CD4-positive, alpha-beta T cell treated with Interleukin-12 subunit alpha and Interleukin-12 subunit beta, for 1 hour (primary cell): Measurements from ENCODE around the gene DTYMK.
"Not testable (repeated sequence)": the region's sequence is repeated elsewhere in the genome, so short reads cannot be mapped to it uniquely, and the experiment has no call there.

ENCODE experiments used
- DNase-seq: peaks from one replicate; pipeline ENCODE4 v3.0.0-alpha.2; 2020

The DTYMK gene

DNA sequence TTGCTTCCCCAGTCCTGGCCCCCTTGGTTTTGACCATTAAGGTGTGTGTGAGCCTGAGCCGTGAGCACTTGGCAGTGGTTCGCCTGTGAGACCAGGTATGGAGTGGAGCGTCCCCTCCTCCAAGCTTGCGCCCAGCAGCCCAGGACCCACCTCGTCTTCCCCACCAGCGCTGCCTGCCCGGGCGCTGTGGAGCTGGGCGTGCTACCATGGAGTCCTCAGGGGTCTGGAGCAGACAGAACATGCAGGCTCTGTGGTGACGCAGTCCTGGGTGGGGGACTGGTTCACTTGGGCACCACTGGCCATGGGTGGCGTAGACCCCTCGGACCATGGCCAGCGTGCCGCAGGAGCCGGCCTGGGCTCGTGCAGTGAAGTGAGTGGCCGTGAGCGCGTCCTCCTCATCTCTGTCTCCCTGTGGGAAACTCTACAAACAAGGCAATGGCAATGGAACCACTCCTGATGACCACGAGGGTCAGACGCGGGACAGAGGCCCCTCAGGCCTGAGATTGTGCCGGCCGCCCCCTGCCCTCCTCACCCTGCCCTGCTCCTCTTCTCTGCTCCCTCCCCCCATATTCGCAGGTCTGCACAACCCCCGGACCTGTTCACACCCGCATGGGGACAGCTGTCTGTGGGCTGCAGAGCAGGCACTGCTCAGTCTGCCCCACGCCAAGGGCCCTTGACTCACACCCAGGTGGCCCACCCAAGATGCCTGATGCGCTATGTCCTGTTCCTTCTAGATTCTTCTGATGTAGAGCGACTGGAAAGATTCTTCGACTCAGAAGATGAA is 15.0 kb downstream of the DTYMK start:
- no peak for DNase-seq

DNA sequence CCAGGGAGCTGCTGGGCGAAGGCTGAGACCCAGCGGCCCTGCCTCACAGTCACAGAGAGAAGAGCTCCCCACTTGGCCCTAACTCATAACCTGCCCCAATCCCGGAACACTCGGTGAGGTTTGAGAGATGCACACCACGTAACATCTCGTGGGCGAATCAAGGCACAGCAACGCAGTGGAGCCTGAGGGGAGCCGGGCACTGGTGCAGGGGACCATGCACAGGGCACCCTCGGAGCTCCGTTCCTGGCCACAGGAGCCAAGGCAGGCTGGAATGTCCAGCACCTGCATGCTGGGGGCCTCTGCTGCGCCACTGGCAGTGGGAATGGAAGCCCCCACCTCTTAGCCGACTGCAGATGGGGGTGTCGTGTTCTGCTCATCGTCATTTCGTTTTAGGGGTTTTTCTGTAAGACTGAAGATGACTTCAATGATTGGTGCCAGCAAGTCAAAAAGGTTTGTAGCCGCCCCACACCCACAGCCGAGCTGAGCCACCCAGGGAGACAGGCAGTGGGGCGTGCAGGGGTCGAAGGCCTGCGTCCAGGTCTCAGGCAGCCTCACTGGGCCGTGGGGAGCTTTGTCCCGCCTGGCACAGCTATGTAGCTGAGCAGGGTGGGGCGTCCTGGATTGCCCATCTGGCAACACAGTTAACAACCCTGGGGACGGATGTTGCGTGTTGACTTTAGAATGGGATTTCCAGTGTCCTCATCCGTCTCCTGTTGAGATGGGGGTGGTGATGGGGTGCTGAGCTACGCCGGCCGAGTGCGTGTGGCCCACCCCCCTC is 16.1 kb downstream of the DTYMK start:
- DNase-seq: no peak

DNA sequence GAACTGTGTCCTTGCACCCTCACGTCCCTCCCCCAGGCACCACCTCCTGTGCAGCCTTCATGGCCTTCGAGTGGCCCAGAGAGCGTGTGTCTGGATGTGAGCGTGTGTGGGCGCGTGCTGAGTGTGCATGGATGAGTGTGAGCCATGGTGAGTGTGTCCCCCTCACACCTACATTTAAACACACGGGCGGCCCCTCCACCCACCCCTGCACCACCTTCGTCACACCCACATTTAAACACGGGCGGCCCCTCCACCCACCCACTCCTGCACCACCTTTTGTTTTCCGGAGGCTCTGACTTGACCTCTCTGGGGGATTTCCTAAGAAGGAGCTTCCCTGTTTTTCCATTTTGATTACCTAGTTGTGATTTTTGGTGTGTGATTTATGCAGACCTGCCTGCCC is 17.8 kb downstream of the DTYMK start:
- DNase-seq: no peak

DNA sequence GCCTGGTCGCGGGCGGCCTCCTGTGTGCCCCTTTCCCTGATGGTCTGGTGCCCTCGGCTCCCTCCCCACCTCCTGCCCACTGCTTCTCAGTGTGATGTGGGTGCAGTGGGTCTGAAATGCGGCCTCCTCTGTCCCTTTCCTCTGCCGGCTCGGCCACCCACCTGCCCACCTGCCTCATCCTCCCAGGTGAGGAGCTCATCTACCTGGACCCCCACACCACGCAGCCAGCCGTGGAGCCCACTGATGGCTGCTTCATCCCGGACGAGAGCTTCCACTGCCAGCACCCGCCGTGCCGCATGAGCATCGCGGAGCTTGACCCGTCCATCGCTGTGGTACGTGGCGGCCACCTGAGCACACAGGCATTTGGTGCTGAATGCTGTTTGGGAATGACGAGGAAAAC is 18.3 kb downstream of the DTYMK start:
- no peak for DNase-seq

DNA sequence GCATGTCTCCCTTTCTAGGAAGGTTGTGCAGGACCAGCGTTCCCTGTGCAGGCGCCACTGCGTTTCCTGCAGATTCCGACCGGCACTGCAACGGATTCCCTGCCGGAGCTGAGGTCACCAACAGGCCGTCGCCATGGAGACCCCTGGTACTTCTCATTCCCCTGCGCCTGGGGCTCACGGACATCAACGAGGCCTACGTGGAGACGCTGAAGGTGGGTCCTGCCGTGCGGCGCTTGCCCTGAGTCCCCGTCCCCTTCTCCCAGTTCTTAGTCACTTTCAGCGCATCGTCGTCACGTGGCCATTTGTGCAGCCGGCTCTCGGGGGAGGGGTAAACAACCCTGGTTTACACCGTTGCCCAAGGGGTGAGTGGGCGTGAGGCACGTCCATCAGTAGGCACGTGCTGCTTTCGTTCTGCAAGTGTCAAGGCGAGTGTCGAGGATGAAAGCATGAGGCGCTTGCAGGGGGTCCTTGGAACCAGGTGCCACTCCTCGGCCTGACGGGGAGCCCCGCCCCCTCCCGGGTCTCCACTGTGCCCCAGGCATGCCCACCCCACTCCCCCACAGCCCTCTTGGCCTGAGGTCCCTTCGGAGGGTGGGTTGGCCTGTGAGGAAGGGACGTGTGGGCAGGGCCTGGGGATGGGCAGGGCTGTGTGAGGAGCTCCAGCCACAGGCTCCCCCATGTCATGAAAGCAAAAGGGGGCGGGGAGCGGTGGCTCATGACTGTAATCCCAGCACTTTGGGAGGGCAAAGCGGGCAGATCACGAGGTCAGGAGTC is 19.8 kb downstream of the DTYMK start:
- DNase-seq: no peak

GRCh38 chr2:241665731-241666440 is 20.7 kb downstream of the DTYMK start:
- no peak for DNase-seq

DNA sequence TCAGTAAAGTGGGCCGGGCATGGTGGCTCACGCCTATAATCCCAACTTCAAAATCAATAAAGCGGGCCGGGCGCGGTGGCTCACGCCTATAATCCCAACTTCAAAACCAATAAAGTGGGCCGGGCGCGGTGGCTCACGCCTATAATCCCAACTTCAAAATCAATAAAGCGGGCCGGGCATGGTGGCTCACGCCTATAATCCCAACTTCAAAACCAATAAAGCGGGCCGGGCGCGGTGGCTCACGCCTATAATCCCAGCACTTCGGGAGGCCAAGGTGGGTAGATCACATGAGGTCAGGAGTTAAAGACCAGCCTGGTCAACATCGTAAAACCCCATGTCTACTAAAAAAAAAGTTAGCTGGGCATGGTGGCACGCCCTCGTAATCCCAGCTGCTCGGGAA is 23.9 kb downstream of the DTYMK start:
- not testable (repeated sequence) for DNase-seq

DNA sequence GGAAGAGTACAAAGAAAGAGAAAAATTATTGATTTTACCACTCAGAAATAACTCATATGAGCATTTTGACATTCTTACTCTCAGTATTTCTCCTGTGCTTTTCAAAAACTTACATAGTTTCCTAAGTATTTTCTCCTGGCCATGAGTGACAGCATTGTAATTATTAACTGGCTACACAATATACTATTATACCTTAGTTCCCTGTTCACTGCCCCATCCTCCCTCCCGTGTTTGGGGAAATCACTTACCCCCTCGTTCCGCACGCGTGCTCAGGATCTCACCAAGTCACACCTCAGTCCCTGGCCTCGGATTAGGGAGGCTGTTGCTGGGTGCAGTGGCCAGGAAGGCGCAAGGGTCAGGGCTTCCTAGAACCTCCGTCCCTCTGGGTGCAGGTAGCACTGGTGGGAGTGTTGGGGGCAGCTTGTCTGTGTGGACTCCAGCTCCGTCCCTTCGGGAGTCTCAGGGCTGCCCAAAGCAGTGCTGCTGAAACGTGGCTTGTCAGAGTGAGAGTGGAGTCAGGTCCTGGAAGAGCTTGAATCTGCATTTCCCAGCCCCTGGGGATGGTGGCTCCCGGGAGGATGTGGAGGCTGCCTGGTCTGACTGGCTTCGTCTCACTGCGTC is 25.9 kb downstream of the DTYMK start:
- no peak for DNase-seq

DNA sequence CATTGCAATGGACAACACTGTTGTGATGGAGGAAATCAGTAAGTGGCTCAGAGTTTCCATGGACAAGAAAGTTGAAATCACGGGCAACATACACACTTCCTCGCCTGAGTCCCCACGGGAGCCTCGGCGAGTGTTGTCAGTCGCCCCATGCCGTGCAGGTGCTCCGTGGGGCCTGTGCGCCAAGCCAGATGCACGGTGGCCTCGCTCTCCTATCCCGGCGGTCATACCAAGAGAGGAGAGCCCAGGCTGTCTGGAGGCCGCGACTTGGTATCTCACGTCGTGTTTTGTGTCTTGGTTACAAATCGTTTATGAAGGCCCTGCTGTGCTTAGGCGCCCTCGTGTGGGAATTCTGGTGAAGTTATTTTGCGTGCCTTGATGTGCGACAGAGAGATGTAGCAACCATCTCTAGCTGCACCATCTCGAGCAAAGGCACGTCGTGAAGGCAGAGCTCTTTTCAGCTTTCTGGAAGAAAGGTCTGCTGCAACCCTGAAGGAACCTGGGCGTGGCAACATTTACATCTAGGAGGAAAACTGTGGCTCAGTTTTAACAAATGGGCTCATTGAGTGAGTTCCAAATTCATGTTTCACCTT is 27.4 kb downstream of the DTYMK start:
- peak; percentile 43 for DNase-seq

- no peak for DNase-seq
These were observed 28.3 kb downstream of the DTYMK start for GRCh38 chr2:241658296-241658695.

- no peak for DNase-seq
These were observed 28.8 kb downstream of the DTYMK start for GRCh38 chr2:241657786-241658254.

- DNase-seq: no peak
These were observed 30.3 kb downstream of the DTYMK start for GRCh38 chr2:241656190-241656741.

GRCh38 chr2:241655516-241656189 is 31.0 kb downstream of the DTYMK start:
- no peak for DNase-seq

- no peak for DNase-seq
These were observed 32.1 kb downstream of the DTYMK start for GRCh38 chr2:241654551-241654950.

GRCh38 chr2:241653210-241653750 is 33.3 kb downstream of the DTYMK start:
- DNase-seq: no peak

DNA sequence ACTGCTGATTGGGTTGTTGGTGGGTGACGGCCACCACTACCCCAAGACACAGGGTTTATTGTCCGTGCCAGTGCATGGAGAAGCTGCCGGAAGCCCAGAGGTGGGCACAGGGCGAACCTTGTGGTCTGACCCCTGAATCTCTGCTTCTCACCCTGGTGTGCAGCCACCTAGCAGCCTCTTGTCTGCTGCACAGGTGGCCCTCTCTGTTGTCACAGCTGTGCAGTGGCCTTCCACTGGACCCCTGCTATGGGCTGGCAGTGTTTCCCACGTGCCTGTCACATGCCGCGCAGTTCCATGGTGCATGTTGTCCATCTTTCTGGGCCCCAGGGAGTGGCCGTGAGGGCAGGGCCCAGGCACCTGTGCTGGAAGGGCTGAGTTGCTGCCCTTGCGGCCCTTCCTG is 33.9 kb downstream of the DTYMK start:
- DNase-seq: no peak

GRCh38 chr2:241652142-241652541 is 34.5 kb downstream of the DTYMK start:
- DNase-seq: no peak

GRCh38 chr2:241649927-241650326 is 36.7 kb downstream of the DTYMK start:
- no peak for DNase-seq

DNA sequence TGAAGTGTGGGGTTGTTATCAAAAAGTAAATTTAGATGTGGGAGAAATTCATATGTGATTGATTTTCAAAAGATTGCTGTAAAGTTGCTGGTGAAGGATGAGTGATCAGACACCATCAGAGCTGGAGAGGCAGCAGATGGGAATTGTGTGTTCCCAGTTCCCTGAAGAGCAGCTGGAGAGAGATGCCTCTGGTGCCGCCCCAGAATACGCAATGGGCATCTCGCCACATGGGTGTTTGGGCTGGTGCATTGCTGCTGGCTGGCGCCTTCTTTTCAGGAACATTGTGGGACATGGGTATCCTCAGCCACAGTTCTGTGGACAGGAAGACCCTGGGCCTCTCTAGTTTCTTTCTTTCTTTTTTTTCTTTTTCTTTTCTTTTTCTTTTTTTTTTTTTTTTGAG is 37.2 kb downstream of the DTYMK start:
- no peak for DNase-seq

- DNase-seq: no peak
These were observed 38.2 kb downstream of the DTYMK start for GRCh38 chr2:241648453-241648852.
